PC-3 (cell line): ENCODE measurements around the gene RBM10. TPM values are rescaled to one million over a fixed set of nuclear protein-coding genes. Genes with fewer than 3 reads are reported as not detected.
"Not testable (repeated sequence)": the region's sequence is repeated elsewhere in the genome, so short reads cannot be mapped to it uniquely, and the experiment has no call there.

Experiments used
- ATAC-seq: fragments of 200-7000 bp; cut with Tn5 transposase; 2 replicates; pipeline ENCODE4 v1.9.1; 2020; ENCODE audit warnings: mild to moderate bottlenecking, moderate library complexity
- BruUV-seq: library from RNA; stranded (reverse); fragments of 400-500 nt; replicated peaks from 2 replicates; lab custom pipeline; 2021; lab: Mats Ljungman, UMichigan
- CTCF ChIA-PET: fragments of 300-600 bp; sonication (Branson Sonifier 250); formaldehyde crosslinking; loops from one replicate; lab custom pipeline; 2022; ENCODE audit warnings: antibody characterized with exemption; lab: Charles Lee
- POLR2A ChIA-PET: fragments of 300-600 bp; sonication (Branson Sonifier 250); formaldehyde crosslinking; loops from one replicate; lab custom pipeline; 2022; ENCODE audit warnings: antibody characterized with exemption; ENCODE audit not compliant: unreplicated experiment; lab: Charles Lee
- DNase-seq: peaks from one replicate; pipeline ENCODE4 v3.0.0-alpha.2; 2015
- H2AFZ ChIP-seq: fragments of 300-600 bp; sonication (generic); 2 replicates; pipeline ENCODE4 v1.6.0; 2016; ENCODE audit warnings: antibody characterized with exemption, low read length
- H3F3A ChIP-seq: fragments of 300-600 bp; sonication (generic); one replicate; pipeline ENCODE4 v1.6.0; 2017; ENCODE audit warnings: antibody characterized with exemption, low read length, control low read depth, mild to moderate bottlenecking; ENCODE audit not compliant: unreplicated experiment
- H3K27ac ChIP-seq: fragments of 300-600 bp; sonication (generic); 2 replicates; pipeline ENCODE4 v1.5.1; 2016; ENCODE audit warnings: mild to moderate bottlenecking, low read length
- H3K27me3 ChIP-seq: fragments of 300-600 bp; sonication (generic); 2 replicates; pipeline ENCODE4 v1.6.1; 2016; ENCODE audit warnings: low read length, mixed read lengths
- H3K36me3 ChIP-seq: fragments of 300-600 bp; sonication (generic); 2 replicates; pipeline ENCODE4 v1.6.1; 2016; ENCODE audit warnings: low read depth, mixed run types, low read length, mixed read lengths
- H3K4me1 ChIP-seq: fragments of 300-600 bp; sonication (generic); 2 replicates; pipeline ENCODE4 v1.5.1; 2016; ENCODE audit warnings: low read length; ENCODE audit not compliant: insufficient read depth
- H3K4me2 ChIP-seq: fragments of 300-600 bp; sonication (generic); 2 replicates; pipeline ENCODE4 v1.6.0; 2016; ENCODE audit warnings: low read length
- H3K4me3 ChIP-seq: fragments of 300-600 bp; sonication (generic); 2 replicates; pipeline ENCODE4 v1.5.1; 2016; ENCODE audit warnings: mild to moderate bottlenecking, low read length, mixed read lengths
- H3K79me2 ChIP-seq: fragments of 300-600 bp; sonication (generic); 2 replicates; pipeline ENCODE4 v1.6.1; 2017; ENCODE audit warnings: low read length, mixed read lengths
- H3K9ac ChIP-seq: fragments of 300-600 bp; sonication (generic); 2 replicates; pipeline ENCODE4 v1.6.0; 2016; ENCODE audit warnings: mild to moderate bottlenecking, low read length
- H3K9me2 ChIP-seq: fragments of 300-600 bp; sonication (generic); replicated peaks from 2 replicates; pipeline ENCODE4 v1.6.1; 2016; ENCODE audit warnings: mixed run types, low read length, mixed read lengths
- H3K9me3 ChIP-seq: fragments of 300-600 bp; sonication (generic); 2 replicates; pipeline ENCODE4 v1.6.1; 2016; ENCODE audit warnings: low read length, mixed read lengths
- H4K20me1 ChIP-seq: fragments of 300-600 bp; sonication (generic); 2 replicates; pipeline ENCODE4 v1.6.1; 2016; ENCODE audit warnings: low read length, mixed read lengths
- EZH2 ChIP-seq: fragments of 300-600 bp; sonication (generic); IDR thresholded peaks from one replicate; pipeline ENCODE4 v1.6.1; 2017; ENCODE audit warnings: antibody characterized with exemption, mild to moderate bottlenecking, low read length; ENCODE audit not compliant: unreplicated experiment
- EZH2phosphoT487 ChIP-seq: fragments of 300-600 bp; sonication (generic); IDR thresholded peaks from 2 replicates; pipeline ENCODE4 v1.6.1; 2018; ENCODE audit warnings: mild to moderate bottlenecking, antibody characterized with exemption, low read length, borderline replicate concordance
- intact Hi-C: fragments of 100-400 bp; cut with micrococcal nuclease; formaldehyde crosslinking; loops from 2 replicates; pipeline ENCODE4 v1.9.0; 2023
- total RNA-seq: library from RNA; depleted of rRNA; stranded (reverse); fragments of >200 nt; gene quantifications from 2 replicates; pipeline ENCODE4 v1.2.3, GENCODE V29; 2014
- TF ChIP-seq, protein P1 (sequence below): fragments of 300-600 bp; sonication (generic); conservative IDR thresholded peaks from 2 replicates; pipeline ENCODE4 v1.5.1; 2017; ENCODE audit warnings: antibody characterized with exemption, low read depth, mild to moderate bottlenecking, low read length

The RBM10 gene
- total RNA-seq, 1 experiment from 2014 or later: 71.5 TPM

DNA sequence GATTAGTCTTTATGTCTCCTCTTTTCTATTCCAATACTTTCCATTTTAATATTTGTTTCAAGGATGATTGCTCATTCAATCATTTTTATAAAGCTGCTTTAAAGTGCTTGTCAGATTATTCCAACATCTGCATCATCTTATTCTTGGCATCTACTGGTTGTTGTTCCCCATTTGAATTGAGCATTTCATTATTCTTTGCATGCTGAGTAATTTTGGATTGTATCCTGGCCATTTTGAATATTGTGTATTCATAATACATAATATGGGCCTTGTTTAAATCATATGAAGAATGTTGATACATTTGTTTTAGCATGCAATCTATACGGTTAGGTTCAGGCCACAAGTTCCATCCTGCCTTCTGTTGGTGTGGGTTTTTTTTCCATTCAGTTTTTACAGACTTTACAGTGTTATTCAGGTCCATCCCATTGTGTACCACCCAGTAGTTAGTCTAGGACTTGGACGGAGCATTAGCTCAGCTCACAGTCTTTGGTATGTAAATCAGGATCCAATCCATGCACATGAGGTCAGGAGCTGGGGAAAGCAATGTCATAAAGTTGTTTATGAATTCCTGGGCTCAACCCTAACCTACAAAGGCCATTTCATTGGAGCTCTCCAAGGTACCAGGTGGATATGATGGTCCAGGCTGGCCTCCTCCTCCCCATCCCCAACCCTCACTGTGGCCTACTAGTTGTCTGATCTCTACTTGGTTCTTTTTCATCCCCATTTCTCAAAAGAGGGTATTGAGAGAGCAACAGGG is 46.5 kb upstream of the RBM10 start:
- H3K27ac ChIP-seq: no peak overlapping the region
- H2AFZ ChIP-seq: no peak overlapping the region
- no peaks in the 10 kb centered on the region for H3K36me3 ChIP-seq
- BruUV-seq: no TSS peak
- TF ChIP-seq EZH2 (no peak), EZH2phosphoT487 (no peak)
- TF ChIP-seq, protein P1, sequence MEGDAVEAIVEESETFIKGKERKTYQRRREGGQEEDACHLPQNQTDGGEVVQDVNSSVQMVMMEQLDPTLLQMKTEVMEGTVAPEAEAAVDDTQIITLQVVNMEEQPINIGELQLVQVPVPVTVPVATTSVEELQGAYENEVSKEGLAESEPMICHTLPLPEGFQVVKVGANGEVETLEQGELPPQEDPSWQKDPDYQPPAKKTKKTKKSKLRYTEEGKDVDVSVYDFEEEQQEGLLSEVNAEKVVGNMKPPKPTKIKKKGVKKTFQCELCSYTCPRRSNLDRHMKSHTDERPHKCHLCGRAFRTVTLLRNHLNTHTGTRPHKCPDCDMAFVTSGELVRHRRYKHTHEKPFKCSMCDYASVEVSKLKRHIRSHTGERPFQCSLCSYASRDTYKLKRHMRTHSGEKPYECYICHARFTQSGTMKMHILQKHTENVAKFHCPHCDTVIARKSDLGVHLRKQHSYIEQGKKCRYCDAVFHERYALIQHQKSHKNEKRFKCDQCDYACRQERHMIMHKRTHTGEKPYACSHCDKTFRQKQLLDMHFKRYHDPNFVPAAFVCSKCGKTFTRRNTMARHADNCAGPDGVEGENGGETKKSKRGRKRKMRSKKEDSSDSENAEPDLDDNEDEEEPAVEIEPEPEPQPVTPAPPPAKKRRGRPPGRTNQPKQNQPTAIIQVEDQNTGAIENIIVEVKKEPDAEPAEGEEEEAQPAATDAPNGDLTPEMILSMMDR: no peak
- no peaks in the 10 kb centered on the region for H3K9me2 ChIP-seq
- H3K9ac ChIP-seq: no peak overlapping the region
- no peak overlapping the region for H3K4me3 ChIP-seq
- no peaks in the 10 kb centered on the region for H3K27me3 ChIP-seq
- H3K9me3 ChIP-seq: no peaks in the 10 kb centered on the region
- ATAC-seq: no peak
- H3K4me2 ChIP-seq: no peak overlapping the region
- DNase-seq: no peak
- no peaks in the 10 kb centered on the region for H3F3A ChIP-seq
- intact Hi-C loops: no loop called here
- ChIA-PET CTCF (no interaction called here), POLR2A (no interaction called here)
- H3K4me1 ChIP-seq: no peaks in the 10 kb centered on the region
- H3K79me2 ChIP-seq: no peaks in the 10 kb centered on the region
- H4K20me1 ChIP-seq: no peaks in the 10 kb centered on the region

DNA sequence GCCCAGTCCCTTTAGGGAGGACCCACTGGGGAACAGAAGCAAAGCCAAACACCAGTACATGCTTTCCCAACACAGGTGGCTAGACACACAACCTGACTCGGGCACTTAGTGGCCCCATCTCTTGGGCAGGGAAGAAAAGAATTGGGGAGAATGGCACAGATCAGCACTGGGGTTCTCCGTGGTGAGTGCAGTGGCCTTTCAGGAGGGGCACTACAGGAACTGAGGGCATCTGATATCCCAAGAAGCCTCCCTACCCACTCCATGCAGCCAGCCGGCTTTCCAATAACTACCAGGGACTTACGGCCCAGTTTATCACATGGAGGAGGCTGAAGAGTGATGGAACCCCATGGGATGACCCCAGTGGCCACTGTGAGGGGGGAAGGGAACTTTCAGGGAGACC is 43.8 kb upstream of the RBM10 start:
- Histone ChIP-seq H3K4me3 (no peak overlapping the region), H3K36me3 (no peaks in the 10 kb centered on the region), H3K79me2 (no peaks in the 10 kb centered on the region), H2AFZ (no peak overlapping the region), H3K27ac (no peak overlapping the region), H3K9me3 (no peaks in the 10 kb centered on the region), H4K20me1 (no peaks in the 10 kb centered on the region), H3K9ac (no peak overlapping the region), H3K27me3 (no peaks in the 10 kb centered on the region), H3K9me2 (no peaks in the 10 kb centered on the region), H3K4me2 (no peak overlapping the region), H3K4me1 (no peaks in the 10 kb centered on the region), H3F3A (no peaks in the 10 kb centered on the region)
- ChIA-PET POLR2A (no interaction called here), CTCF (no interaction called here)
- TF ChIP-seq EZH2phosphoT487 (no peak), EZH2 (no peak)
- TF ChIP-seq, protein P1: no peak
- DNase-seq: no peak
- no peak for ATAC-seq
- no TSS peak for BruUV-seq
- intact Hi-C loops: no loop called here

DNA sequence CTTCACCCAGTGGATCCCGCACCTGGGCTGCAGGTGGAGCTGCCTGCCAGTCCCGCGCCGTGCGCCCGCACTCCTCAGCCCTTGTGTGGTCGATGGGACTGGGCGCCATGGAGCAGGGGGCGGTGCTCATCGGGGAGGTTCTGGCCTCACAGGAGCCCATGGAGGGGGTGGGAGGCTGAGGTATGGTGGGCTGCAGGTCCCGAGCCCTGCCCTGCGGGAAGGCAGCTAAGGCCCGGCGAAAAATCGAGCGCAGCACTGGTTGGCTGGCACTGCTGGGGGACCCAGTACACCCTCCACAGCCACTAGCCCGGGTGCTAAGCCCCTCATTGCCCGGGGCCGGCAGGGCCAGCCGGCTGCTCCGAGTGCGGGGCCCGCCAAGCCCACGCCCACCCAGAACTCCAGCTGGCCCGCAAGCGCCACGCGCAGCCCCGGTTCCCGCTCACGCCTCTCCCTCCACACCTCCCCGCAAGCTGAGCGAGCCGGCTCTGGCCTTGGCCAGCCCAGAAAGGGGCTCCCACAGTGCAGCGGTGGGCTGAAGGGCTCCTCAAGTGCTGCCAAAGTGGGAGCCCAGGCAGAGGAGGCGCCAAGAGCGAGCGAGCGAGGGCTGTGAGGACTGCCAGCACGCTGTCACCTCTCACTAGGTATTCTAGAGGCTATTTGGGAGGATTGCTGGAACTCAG is 33.9 kb upstream of the RBM10 start:
- H3F3A ChIP-seq, BruUV-seq, H2AFZ ChIP-seq, H3K36me3 ChIP-seq, CTCF ChIA-PET, H4K20me1 ChIP-seq, H3K4me3 ChIP-seq, H3K79me2 ChIP-seq, intact Hi-C loops, ATAC-seq, H3K4me1 ChIP-seq, H3K4me2 ChIP-seq, POLR2A ChIA-PET, H3K27me3 ChIP-seq, H3K27ac ChIP-seq, H3K9me3 ChIP-seq, DNase-seq, H3K9me2 ChIP-seq, H3K9ac ChIP-seq: not testable (repeated sequence)
